Activated CD8-positive, alpha-beta memory T cell treated with anti-CD3 and anti-CD28 coated beads, Interleukin-2, amount 50 U/mL, for 1 hour (primary cell): Measurements from ENCODE around the gene GPR39.

Source experiments
- DNase-seq: peaks from one replicate; pipeline ENCODE4 v3.0.0-alpha.2; 2020; ENCODE audit errors: extremely low read depth

The GPR39 gene

DNA sequence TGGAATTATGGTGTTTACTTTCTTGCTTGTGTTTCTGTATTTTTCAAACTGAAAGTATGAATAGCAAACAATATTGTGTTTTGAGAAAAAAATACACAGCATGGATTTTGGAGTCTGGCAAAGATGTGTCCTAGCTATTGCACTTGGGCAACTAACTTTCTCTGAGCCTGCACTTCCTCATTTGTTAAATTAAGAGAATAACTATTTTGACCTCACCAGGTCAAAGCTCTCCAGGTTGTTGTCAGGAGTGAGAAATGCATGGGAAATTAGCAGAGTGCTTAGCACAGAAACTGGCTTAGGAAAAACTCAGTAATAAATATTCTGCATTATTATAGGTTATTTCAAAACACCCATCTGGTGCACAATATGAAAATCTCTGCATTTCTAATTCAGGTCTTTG is 225.2 kb downstream of the GPR39 start:
- DNase-seq, result no peak

DNA sequence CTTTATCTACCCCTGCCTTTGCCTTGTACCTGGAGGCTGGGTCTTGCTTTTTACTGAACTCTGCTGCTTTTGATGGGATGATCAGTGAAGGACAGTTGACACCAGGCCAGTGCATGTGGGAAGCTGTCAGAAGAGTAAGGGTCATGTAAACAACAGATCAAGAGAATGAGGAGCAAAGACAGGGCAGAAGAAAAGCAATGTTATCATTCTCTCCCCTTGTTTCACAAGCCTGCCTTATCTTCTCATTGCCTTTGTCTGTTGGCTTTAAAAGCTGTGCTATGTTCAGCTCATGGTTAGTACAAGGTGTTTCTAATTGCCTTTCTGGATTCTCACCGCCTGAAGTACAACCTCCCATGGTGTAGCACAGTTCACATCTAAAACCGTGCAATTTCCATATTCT is 225.8 kb downstream of the GPR39 start:
- no peak for DNase-seq

DNA sequence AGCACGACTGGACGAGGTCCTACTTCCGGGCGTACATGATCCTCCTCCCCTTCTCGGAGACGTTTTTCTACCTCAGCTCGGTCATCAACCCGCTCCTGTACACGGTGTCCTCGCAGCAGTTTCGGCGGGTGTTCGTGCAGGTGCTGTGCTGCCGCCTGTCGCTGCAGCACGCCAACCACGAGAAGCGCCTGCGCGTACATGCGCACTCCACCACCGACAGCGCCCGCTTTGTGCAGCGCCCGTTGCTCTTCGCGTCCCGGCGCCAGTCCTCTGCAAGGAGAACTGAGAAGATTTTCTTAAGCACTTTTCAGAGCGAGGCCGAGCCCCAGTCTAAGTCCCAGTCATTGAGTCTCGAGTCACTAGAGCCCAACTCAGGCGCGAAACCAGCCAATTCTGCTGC is 228.6 kb downstream of the GPR39 start:
- DNase-seq, result no peak

DNA sequence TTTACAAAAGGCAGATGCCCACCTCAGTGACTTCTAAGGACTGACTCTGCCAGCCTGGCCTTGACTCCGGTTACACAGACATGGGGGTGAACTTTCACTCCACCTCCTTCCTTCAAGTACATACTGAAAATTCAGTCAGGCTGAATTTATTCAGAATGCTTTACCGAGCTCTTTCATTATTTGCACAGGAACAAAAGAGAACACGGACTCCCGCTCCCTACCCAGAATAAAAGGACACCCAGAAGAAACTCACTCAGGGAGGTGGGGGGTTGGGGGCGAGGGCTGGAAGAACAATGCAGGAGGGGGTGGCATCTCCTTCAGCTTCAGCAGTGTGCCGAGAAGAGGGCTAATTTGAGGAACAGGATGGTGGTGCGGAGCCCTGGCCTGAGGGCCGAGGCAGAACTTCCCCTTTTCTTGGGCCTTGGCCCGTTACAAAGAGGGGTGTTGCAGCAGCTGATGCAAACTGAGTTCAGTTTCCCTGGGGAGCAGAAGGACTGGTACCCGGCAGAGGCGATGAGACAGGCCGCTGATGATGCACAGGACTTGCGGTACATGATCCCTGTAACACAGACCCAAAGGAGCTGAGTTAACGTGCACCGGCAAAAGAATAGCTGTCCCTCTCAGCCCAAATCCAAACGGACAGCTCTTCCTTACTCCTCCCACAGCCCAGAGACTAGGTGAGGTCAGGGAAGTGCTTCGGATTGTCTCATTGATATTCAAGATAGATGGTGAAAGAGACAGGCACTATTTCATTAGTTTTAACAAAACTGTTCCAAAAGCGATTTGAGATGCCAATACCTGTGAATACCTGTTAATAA is 229.3 kb downstream of the GPR39 start:
- DNase-seq, result no peak

DNA sequence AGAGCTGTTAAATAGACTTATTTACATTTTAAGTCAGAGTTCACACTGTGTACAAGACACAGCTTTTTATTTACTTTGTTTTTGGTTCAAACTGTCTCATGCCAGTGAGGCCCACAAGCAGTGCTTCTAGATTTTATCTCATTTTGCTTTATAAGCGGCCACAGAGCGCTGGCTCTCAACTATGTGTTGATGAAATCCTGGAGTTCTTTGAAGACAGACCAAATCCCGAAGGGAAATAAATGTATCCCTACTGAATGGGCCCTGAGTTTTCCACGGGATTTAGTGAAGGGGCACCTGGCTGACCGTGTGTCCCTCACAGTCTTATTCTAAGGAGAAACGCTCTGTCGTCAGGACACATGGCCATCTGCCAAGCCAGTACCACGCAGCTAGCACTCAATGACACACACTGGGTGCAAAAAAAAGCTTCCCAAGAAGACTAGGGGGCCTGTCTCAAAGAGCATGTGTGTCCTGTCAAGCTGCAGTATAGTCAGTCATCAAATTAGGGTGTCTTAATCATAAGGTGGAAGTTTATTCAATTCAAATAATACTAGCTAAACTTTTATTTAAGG is 230.0 kb downstream of the GPR39 start:
- no peak for DNase-seq

DNA sequence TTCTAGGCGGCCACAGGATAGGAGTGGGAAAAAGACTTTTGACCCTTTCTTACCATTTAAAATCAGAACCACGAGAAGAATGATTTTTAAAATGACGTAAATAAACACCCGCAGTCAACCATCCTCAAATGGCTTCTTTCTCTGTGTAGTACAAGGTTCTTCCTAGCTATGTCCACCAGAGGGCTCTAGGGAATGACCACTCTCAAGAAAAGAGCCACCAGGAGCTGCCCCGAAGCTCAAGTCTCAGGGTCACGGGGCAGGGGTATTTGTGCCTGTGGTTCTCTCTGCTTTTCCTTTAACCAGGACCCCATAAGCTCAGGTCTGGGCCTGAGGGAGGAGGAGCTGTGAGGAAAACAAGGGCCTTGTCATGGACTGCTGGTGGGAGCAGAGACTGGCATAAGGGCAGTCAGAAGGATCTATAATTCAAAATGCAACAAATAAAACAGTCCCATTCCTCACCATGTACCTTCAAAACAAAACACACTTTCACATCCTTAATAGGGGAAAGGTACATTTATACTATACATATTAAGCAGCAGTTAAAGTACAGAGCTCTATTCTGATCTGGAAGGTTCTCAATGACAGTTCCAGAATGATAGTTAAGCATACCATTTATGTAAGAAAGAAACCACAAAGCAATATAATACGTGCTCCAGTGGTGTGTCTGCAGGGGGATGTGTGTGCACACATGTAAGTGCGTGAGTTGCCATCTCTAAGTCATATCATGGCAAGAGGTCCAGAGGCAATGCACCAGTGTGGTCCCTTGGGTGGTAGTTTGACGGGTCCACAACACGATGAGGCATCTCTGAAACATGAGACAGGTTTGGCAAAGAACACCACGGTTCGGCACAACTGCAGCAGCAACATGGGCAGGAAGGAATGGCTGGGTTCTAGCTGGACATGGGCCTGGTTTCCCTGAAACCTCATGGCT is 234.8 kb downstream of the GPR39 start:
- no peak for DNase-seq

DNA sequence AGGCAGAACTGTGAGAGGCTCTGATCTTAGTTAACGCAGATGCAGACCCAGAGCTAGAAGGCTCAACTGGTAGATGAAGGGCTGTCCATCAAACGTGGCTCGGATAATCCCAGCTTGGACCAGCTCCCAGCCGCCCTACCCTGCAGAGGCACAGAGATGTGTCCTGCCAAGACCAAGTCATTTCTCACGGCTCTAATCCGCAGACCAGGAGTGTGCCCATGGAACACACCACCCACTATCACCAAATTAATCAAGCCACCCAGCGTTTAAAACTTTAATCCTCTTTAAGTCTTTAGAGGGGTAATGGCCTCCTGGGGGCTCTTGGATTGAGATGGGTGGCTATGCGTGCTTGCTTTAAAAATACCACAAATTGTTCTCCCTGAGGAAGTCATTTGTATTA is 235.9 kb downstream of the GPR39 start:
- no peak for DNase-seq

DNA sequence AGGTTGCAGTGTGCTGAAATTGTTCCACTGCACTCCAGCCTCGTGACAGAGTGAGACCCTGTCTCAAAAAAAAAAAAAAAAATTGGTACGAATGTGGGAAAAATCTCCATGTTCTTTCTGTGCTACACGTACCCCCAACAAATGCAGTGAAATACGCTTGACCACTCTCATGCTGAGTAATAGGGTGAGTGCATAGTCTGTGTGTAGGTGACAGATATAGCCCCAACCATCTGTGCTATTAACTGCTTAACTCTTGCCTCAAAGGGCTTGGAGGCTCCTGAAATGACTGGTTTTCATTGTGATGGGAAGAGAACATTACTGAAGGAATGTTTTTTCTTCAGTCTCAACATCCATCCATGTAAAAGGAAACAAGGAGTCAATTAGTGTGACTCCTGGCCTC is 237.7 kb downstream of the GPR39 start:
- DNase-seq, result no peak

DNA sequence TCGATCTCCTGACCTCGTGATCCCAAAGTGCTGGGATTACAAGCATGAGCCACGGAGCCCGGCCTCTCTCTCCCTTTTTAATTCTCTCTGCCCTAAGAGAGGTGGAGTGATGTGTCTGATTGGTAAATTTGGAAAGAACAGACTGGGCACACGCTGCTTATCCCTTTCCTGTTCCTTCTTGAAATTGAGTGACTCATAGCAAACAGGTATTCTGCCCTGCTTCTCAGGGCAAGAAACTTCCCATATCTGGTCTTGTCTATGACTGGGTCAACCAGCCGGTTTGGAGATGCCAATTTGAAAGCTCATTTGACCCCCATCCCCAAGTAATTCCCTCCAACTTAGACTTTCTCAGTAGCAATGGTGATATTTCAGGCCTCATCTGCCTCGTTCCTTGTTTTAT is 238.4 kb downstream of the GPR39 start:
- no peak for DNase-seq

DNA sequence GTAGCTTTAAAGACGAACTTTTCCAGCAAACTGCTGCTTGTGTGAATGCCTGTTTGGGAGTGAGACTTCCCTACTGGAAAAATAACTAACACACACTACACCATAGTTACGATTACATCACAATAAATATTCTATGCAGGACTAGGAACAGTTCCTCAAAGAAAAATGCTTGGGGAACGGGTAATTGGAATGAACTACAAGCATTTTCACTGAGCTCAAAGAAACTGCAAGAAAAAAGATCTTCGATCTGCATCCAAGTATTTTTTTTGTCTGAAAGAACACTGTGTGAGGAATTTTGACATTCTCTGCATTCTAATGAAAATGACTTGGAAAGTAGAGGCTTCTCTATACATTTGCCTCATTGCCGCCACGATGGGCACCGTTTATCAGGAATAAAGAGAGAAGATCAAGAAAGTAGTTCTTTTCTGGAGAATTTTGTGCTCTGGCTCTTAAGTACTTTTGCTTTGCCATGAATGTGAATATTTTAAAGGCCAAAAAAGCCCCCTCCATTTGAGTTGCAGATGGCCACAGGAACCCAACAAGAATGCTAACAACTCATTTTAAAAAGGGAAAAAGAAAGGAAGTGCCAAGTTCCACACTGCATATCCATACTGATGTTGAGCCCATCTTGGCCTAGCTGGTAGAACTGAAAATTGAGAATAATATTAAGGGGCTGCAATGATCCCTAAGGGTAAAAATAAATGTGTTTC is 239.8 kb downstream of the GPR39 start:
- DNase-seq, result no peak

DNA sequence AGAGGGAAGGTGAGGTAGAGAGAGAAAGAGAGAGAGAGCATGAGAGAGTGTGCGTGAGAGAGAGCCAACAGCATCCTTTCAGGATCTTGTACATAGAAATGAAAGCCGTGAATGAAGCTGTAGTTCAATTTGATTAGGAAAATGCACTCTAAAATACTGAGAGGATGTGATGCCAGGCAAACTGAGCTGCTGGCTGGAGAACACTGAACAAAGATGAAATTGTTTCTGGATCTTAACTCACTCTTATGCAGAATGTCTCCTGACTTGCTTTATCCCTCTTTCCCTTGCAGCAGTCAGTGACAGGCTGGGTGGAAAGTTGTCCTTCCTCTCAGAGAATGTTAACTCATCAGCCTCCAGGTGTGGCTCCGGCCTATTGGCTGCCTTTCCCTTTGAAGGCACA is 242.7 kb downstream of the GPR39 start:
- no peak for DNase-seq

DNA sequence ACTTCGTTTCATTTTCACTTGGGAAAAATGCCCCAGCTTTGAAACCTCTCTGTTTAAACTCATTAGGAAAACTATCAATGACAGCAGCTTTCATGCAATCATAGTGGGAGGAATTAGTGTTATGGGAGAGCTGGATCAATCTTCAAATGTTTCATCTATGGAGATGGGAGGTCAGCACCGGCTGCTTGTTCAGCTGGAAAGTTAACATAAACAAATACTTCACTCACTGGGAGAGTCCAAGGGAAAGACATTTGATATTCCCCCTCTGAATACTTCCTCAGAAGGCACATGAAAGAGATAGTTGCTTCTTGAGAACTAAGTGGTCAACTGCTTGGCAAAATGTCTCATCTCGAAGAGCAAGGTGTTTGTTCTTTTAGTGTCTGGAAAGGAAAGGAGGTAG is 246.1 kb downstream of the GPR39 start:
- no peak for DNase-seq

DNA sequence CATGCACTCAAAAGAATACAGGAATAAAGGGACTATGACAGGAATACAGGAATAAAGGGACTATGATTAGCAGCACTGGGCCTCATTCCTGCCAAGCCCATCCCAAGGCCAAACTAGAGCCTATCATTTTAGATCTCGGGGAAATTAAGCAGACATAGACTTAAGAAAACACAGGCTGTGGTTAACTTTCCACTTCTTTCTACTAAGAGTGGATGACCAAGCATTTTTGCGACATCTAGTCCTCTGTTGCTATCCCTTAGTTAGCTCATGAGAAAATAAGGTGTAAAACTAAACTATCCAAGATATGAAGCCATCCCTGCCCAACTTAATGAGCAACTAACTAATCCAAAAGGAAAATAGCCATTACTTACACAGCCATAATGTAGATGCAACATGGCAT is 247.5 kb downstream of the GPR39 start:
- DNase-seq, result no peak

DNA sequence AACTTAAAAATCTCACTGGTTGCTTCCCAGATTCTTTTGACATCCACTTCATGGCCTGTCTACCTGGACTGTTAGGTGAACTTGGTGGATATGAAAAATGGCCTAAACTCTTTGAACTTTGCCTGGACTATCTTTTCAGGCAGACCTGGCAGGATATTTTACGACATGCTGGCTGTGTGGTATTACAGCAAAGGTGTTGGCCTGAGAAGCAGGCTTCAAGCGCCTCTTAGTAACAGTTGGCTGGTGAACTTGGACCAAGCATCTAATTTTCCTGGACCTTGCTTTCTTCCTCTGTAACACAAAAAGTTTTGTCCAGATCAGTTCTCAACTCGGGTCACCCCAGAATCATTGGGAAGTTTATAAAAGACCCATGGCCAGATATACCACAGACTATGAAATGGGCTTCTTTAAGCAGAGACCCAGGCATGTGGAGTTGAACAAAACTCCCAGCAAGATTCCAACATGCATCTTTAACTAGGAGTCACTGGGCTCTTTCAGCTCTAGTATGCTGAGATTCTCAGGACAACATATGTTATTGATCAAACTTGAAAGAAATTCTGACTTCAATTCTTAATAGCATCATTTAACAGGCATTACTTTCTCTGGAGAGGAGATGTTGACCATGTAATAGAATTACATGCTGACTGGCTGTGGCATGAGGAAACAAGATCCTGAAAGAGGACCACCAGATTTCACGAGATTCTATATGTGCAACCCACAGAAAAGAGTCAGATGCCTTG is 249.0 kb downstream of the GPR39 start:
- DNase-seq, result no peak

DNA sequence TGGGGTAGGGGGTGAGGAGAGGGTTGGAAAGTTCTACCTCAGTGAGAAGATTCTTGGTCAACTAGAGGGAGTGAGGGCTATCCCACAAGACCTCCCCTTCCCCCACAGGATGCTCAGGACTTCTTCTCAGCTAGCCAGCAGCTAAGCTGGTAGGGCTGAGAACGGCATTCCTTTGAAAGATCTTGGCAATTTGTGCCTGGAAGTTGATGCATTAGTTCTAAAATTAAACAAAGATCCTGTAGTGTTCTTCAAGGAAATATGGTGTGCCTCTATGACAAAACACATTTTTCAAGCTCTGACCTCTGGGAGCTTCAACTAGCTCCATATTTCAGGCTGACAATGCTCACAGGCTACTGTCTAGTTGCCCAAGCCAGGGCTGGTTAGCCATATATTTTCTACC is 251.1 kb downstream of the GPR39 start:
- no peak for DNase-seq

DNA sequence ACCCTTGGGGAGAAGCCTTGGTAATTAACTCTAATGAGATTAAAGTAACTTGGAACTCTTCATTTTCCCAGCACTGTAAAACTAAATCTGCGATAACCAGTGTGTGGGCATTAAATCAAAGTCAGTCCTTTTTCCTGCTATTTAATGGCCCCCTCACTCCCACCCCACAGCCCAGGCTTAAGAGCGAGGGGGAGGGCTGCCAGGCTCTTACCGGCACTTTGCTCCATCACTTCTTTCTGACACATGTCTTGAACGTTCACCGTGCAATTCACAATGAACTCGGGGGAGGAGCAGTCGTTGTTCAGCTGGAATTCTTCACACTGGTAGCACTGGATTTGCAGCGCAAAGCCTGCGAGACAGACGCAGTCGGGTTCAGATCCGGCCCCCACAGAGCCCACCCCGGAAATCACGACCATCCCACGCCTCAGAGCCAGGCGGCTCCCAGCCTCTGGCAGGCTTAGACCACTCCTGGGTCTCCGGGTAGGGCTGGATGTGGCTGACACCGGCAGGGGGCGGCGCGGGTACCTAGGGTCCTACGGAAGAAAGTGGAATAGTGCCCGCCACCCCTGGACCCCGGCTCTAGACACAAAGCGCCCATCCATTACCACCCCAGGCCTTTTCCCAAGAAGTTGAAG is 251.7 kb downstream of the GPR39 start:
- no peak for DNase-seq

DNA sequence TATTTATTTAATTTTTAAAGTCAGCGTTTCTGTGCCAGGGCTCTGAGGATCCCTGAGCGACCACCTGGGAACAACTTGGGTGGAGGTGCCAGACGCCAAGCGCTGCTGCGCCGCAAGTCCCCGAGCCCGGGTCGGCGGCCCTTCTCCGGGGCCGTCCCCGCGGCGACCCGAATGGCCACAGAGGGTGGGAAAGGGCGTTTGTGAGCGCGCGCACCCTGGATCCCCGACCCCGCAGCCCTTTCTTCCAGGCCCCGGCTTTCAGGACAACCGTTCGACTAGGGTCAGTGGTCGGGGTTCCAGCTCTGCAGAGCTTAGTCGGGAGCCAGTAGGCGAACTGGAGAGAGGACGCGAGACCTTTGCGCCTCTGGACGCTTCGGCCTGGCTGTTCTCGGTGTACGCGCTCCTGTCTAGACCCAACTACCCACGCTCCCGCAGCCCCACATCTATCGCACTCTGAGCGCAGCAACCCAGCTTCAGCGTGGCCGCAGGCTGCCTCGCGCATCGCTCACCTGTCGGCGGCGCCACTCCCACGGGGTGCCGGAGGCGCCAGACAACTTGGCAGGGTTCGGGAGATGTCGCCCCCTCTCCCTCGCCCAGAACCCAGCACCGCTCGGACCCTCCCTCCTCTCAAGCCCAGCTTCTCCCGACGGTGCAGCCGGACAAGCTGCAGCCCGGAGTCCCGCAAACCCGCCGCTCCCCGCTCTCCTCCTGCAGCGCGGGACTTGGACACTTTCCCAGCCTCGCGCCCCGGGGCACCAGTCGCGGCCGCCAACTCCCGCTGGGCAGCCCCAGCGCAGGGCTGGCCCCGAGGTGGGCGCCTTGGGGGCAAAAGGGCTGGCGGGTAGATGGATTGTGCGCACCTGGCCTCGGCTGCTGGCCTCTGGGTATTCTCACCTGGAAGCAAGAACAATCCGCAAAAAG is 252.6 kb downstream of the GPR39 start:
- no peak for DNase-seq

DNA sequence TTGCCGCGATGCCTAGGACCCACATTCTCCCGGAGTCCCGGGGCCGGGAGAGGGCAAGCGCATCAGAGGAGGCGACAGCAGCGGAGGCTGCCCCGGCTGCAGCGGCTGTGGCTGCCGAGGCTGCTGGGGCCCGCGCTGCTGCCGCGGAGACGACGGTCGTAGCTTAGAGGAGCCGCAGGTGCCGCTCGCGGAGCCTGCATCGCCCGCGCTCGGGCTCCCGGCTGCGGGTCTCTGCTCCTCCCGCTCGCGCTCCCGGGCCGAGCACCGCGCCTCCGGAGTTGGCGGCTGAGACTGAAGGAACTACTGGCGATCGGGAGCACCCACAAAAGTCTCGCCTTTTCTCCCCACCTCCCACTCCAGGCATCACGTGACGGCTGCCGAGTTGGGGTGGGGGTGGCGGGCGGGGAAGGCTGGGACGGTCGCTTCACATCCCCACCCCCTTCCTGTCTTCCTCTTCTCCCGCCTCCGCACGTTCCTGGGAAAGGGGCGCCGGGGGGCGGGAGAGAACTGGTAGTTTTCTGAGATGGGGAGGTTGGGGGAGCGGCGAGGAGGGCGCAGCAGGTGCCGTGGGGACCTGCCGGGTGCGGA is 253.4 kb downstream of the GPR39 start, which contains the start of gene LYPD1:
TSS of gene LYPD1 (minus strand) at position 298 of the 588 bp plus-strand sequence. CDS start at position 25, 273 bp downstream.
- no peak for DNase-seq

DNA sequence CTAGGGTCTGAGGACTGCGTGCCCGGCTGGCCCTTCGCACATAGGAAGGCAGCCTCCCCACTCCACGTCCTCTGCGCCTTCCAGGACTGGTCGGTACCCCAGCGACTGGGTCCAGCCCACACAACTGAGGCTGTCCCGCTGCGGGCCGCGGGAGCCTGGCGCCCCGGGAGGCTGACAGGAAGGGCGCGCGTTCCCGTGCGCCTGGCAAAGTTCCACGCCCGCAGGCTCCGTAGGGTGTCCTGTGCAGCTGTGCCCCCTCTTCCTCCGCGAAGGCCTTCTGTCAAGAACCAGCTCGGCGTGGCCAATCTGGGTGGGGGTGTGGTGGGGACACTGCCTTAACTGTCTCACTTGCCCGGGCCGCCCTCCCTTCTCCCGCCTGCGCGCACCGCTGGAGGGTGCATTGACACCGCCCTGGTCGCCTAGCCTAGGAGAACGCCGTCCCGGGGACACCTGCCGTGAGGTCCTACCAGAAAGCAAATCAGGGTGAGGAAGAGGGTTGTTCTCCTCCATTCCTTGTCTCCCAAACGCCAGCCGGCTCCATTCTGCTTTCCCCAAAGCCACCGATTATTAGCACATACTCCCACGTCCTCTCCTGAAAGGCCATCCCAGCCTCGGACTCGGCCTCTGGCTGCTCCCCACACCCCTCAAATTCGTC is 254.0 kb downstream of the GPR39 start:
- DNase-seq, result no peak
